DOHH2 (cell line): ENCODE results near the gene NNAT.

ENCODE experiments used
- EZH2phosphoT487 ChIP-seq: fragments of 200-600 bp; sonication (generic); IDR thresholded peaks from 2 replicates; pipeline ENCODE4 v1.6.1; 2017; ENCODE audit warnings: borderline replicate concordance, mild to moderate bottlenecking, antibody characterized with exemption, low read length, moderate library complexity, mixed read lengths
- TF ChIP-seq, protein P1 (sequence below): fragments of 200-600 bp; sonication (generic); IDR thresholded peaks from one replicate; pipeline ENCODE4 v1.5.1; 2014; ENCODE audit warnings: antibody characterized with exemption, mild to moderate bottlenecking, low read depth, low read length; ENCODE audit not compliant: poor library complexity, severe bottlenecking

DNA sequence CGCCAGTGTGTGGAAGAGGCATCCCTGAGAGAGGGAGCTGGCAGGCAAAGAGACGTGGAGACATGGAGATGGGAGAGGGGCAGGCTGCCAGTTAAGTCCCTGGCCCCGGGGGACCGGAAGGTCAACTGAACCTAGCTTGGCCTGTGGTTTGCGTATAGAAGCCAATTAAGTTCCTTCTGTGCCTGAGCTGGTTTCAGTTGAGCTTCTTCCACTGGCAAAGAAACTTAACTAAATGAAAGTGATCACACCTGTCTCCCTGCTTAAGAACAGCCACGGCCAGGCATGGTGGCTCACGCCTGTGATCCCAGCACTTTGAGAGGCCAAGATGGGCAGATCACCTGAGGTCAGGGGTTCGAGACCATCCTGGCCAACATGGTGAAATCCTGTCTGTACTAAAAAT lies 26.7 kb upstream of the NNAT start:
- TF ChIP-seq, protein P1, sequence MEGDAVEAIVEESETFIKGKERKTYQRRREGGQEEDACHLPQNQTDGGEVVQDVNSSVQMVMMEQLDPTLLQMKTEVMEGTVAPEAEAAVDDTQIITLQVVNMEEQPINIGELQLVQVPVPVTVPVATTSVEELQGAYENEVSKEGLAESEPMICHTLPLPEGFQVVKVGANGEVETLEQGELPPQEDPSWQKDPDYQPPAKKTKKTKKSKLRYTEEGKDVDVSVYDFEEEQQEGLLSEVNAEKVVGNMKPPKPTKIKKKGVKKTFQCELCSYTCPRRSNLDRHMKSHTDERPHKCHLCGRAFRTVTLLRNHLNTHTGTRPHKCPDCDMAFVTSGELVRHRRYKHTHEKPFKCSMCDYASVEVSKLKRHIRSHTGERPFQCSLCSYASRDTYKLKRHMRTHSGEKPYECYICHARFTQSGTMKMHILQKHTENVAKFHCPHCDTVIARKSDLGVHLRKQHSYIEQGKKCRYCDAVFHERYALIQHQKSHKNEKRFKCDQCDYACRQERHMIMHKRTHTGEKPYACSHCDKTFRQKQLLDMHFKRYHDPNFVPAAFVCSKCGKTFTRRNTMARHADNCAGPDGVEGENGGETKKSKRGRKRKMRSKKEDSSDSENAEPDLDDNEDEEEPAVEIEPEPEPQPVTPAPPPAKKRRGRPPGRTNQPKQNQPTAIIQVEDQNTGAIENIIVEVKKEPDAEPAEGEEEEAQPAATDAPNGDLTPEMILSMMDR, result no peak
- no peak for TF ChIP-seq EZH2phosphoT487
